ENCODE results near the gene ZNF460. TPM values are rescaled to one million over a fixed set of nuclear protein-coding genes. Genes with fewer than 3 reads are reported as not detected.

Gene ZNF460
- total and polyA plus RNA-seq, 2 of the 13 experiments (the other 11 are each of a cell fraction or from before 2014, with no cell fraction given), result 14.5 to 44.8 TPM

GRCh38 chr19:57320180-57321084, 40.1 kb downstream of the ZNF460 start, which contains the start of gene ZNF543 (continued):
- TF ChIP-seq HNRNPH1 (optimal IDR thresholded peaks at IDR 0.05; ENCODE audit: low read depth, low read length), result peak; percentile 59
- TF ChIP-seq SIN3B (IDR thresholded peaks at IDR 0.05; ENCODE audit: low read length), result no peak; the same call in 1 of the 2 replicates
- TF ChIP-seq ZNF263 (CRISPR knock-in tag; IDR thresholded peaks at IDR 0.05), result no peak
- no peak for TF ChIP-seq ZNF879 (CRISPR knock-in tag; IDR thresholded peaks at IDR 0.05)
- no peak for TF ChIP-seq FOXM1 (CRISPR knock-in tag; IDR thresholded peaks at IDR 0.05)
- TF ChIP-seq ZNF335 (CRISPR knock-in tag; IDR thresholded peaks at IDR 0.05), result peak; percentile 73; the same call in 1 of the 2 replicates
- no peak for TF ChIP-seq ZBTB42 (CRISPR knock-in tag; IDR thresholded peaks at IDR 0.05)
- no peak for TF ChIP-seq MIER3 (CRISPR knock-in tag; IDR thresholded peaks at IDR 0.05; ENCODE audit: borderline replicate concordance)
- no peak for TF ChIP-seq MAFG (CRISPR knock-in tag; IDR thresholded peaks at IDR 0.05)
- no peak for TF ChIP-seq RNF219 (CRISPR knock-in tag; IDR thresholded peaks at IDR 0.05)
- TF ChIP-seq HOMEZ (CRISPR knock-in tag; IDR thresholded peaks at IDR 0.05; ENCODE audit: low read depth), result 0 out of 2 replicates have a peak, but pooled peaks have one; percentile 54
- peak; percentile 81 for TF ChIP-seq ZNF772 (CRISPR knock-in tag; IDR thresholded peaks at IDR 0.05)
- no peak for TF ChIP-seq ZNF75D (CRISPR knock-in tag; IDR thresholded peaks at IDR 0.05; ENCODE audit: borderline replicate concordance)
- no peak for TF ChIP-seq SKI (IDR thresholded peaks at IDR 0.05; ENCODE audit: partially characterized antibody)
- TF ChIP-seq ZBTB43 (CRISPR knock-in tag; conservative IDR thresholded peaks at IDR 0.05), result no peak
- TF ChIP-seq ZNF850 (CRISPR knock-in tag; conservative IDR thresholded peaks at IDR 0.05), result no peak
- 0 out of 4 replicates have a peak, but pooled peaks of 1 of the 2 experiments have one; percentile 41 for TF ChIP-seq ATF4 (CRISPR knock-in tag; IDR thresholded peaks at IDR 0.05)
- TF ChIP-seq ZNF354B (CRISPR knock-in tag; IDR thresholded peaks at IDR 0.05), result no peak
- peak; percentile 28; the same call in 1 of the 2 replicates for TF ChIP-seq ZNF160 (CRISPR knock-in tag; IDR thresholded peaks at IDR 0.05)
- TF ChIP-seq TAF15 (IDR thresholded peaks at IDR 0.05; ENCODE audit: low read depth, low read length, poor library complexity, severe bottlenecking), result no peak
- TF ChIP-seq SMC3 (IDR thresholded peaks at IDR 0.05; ENCODE audit: low read length), result no peak
- no peak for TF ChIP-seq PHF21A (CRISPR knock-in tag; IDR thresholded peaks at IDR 0.05)
- TF ChIP-seq HNRNPUL1 (IDR thresholded peaks at IDR 0.05; ENCODE audit: low read depth, low read length), result no peak
- no peak for TF ChIP-seq ZFP90 (CRISPR knock-in tag; IDR thresholded peaks at IDR 0.05; ENCODE audit: borderline replicate concordance)
- TF ChIP-seq ZNF333 (CRISPR knock-in tag; IDR thresholded peaks at IDR 0.05; ENCODE audit: borderline replicate concordance), result no peak; the same call in 1 of the 2 replicates
